IMR-90 (cell line): ENCODE measurements around the gene FOXD4L3. TPM values are rescaled to one million over a fixed set of nuclear protein-coding genes. Genes with fewer than 3 reads are reported as not detected.
"Not testable (repeated sequence)": the region's sequence is repeated elsewhere in the genome, so short reads cannot be mapped to it uniquely, and the experiment has no call there.

Experiments
- ATAC-seq: fragments of 200-7000 bp; cut with Tn5 transposase; 2 replicates; pipeline ENCODE4 v1.9.1; 2020; ENCODE audit warnings: low read depth, mild to moderate bottlenecking, moderate library complexity
- BruUV-seq: library from RNA; stranded (reverse); fragments of 400-500 nt; replicated peaks from 2 replicates; lab custom pipeline; 2021; lab: Mats Ljungman, UMichigan
- CTCF ChIA-PET: fragments of 300-600 bp; formaldehyde crosslinking; extraction: SDS; loops from one replicate; lab custom pipeline; 2021; ENCODE audit warnings: antibody characterized with exemption; lab: Yijun Ruan, JAX
- POLR2A ChIA-PET: fragments of 300-600 bp; sonication (Branson Sonifier 250); formaldehyde crosslinking; loops from one replicate; lab custom pipeline; 2022; ENCODE audit warnings: antibody characterized with exemption; ENCODE audit not compliant: unreplicated experiment; lab: Charles Lee
- DNase-seq: peaks from one replicate; pipeline ENCODE4 v3.0.0; 2013
- H2AFZ ChIP-seq: replicated peaks from 2 replicates; pipeline ENCODE3; 2013; ENCODE audit warnings: low read length, mild to moderate bottlenecking; ENCODE audit not compliant: poor library complexity
- H2AK5ac ChIP-seq: 2 replicates; pipeline ENCODE4 v1.6.1; 2013; ENCODE audit warnings: low read depth, low read length, inconsistent platforms
- H2AK9ac ChIP-seq: replicated peaks from 2 replicates; pipeline ENCODE3; 2013; ENCODE audit warnings: mild to moderate bottlenecking, low read depth, low read length, moderate library complexity; ENCODE audit not compliant: poor library complexity
- H2BK120ac ChIP-seq: 2 replicates; pipeline ENCODE4 v1.6.1; 2013; ENCODE audit warnings: low read depth, low read length, inconsistent platforms
- H2BK15ac ChIP-seq: 3 replicates; pipeline ENCODE4 v1.6.1; 2013; ENCODE audit warnings: low read depth, low read length, inconsistent platforms
- H2BK20ac ChIP-seq: 2 replicates; pipeline ENCODE4 v1.6.1; 2013; ENCODE audit warnings: low read depth, mild to moderate bottlenecking, inconsistent platforms, low read length, moderate library complexity
- H2BK5ac ChIP-seq: 2 replicates; pipeline ENCODE4 v1.6.1; 2013; ENCODE audit warnings: mild to moderate bottlenecking, low read depth, low read length, inconsistent platforms; ENCODE audit not compliant: poor library complexity, severe bottlenecking
- H3K14ac ChIP-seq: replicated peaks from 2 replicates; pipeline ENCODE4 v1.6.1; 2013; ENCODE audit warnings: low read depth, low read length, inconsistent platforms
- H3K18ac ChIP-seq: 2 replicates; pipeline ENCODE4 v1.6.1; 2013; ENCODE audit warnings: low read depth, low read length, control low read depth
- H3K23ac ChIP-seq: 2 replicates; pipeline ENCODE4 v1.6.1; 2013; ENCODE audit warnings: low read depth, low read length, inconsistent platforms
- H3K27ac ChIP-seq: 2 replicates; pipeline ENCODE4 v1.5.1; 2013; ENCODE audit warnings: mild to moderate bottlenecking, control low read depth, low read length; ENCODE audit not compliant: insufficient read depth
- H3K27me3 ChIP-seq: 2 replicates; pipeline ENCODE4 v1.6.1; 2013; ENCODE audit warnings: low read length; ENCODE audit not compliant: control insufficient read depth, insufficient read depth
- H3K36me3 ChIP-seq: 2 replicates; pipeline ENCODE4 v1.6.1; 2013; ENCODE audit warnings: low read length, mixed read lengths; ENCODE audit not compliant: control insufficient read depth, insufficient read depth
- H3K4ac ChIP-seq: 2 replicates; pipeline ENCODE4 v1.6.1; 2013; ENCODE audit warnings: low read depth, low read length, inconsistent platforms
- H3K4me1 ChIP-seq: 2 replicates; pipeline ENCODE4 v1.6.1; 2013; ENCODE audit warnings: low read length, mixed read lengths; ENCODE audit not compliant: control insufficient read depth, insufficient read depth
- H3K4me2 ChIP-seq: 2 replicates; pipeline ENCODE4 v1.6.1; 2013; ENCODE audit warnings: low read depth, mild to moderate bottlenecking, control low read depth, low read length, moderate library complexity
- H3K4me3 ChIP-seq: 2 replicates; pipeline ENCODE4 v1.5.1; 2013; ENCODE audit warnings: low read depth, mild to moderate bottlenecking, control low read depth, low read length, moderate library complexity; ENCODE audit not compliant: insufficient read depth
- H3K56ac ChIP-seq: 2 replicates; pipeline ENCODE4 v1.6.1; 2013; ENCODE audit warnings: low read length, inconsistent platforms; ENCODE audit not compliant: insufficient read depth; ENCODE audit errors: extremely low read depth
- H3K79me1 ChIP-seq, 2 experiments: 2 replicates each; pipeline ENCODE4 v1.6.1; 2013; ENCODE audit warnings: low read length in 2 of 2, inconsistent platforms in 1 of 2, low read depth in 1 of 2
- H3K9ac ChIP-seq: 2 replicates; pipeline ENCODE4 v1.6.1; 2013; ENCODE audit warnings: low read depth, low read length, control low read depth
- H3K9me1 ChIP-seq: 2 replicates; pipeline ENCODE4 v1.6.1; 2013; ENCODE audit warnings: low read length, inconsistent platforms; ENCODE audit not compliant: insufficient read depth
- H3K9me3 ChIP-seq: 2 replicates; pipeline ENCODE4 v1.6.1; 2013; ENCODE audit warnings: low read length; ENCODE audit not compliant: control insufficient read depth, insufficient read depth
- H4K20me1 ChIP-seq: 2 replicates; pipeline ENCODE4 v1.6.1; 2013; ENCODE audit warnings: low read length, inconsistent platforms; ENCODE audit not compliant: insufficient read depth
- H4K5ac ChIP-seq: 2 replicates; pipeline ENCODE4 v1.6.1; 2013; ENCODE audit warnings: mild to moderate bottlenecking, low read depth, low read length, control low read depth
- H4K8ac ChIP-seq, 2 experiments: 2 replicates each; pipeline ENCODE4 v1.6.1; 2013; ENCODE audit warnings: low read depth in 2 of 2, low read length in 2 of 2, control low read depth in 1 of 2, inconsistent platforms in 1 of 2
- H4K91ac ChIP-seq: 2 replicates; pipeline ENCODE4 v1.6.1; 2013; ENCODE audit warnings: low read depth, low read length, inconsistent platforms; ENCODE audit not compliant: insufficient read depth
- WGBS, 2 experiments: methylation state at CpG; one replicate each; pipeline versions ENCODE4 v1.1.5 to v1.1.7; 2013; ENCODE audit warnings: missing lambda C conversion rate in 2 of 2; ENCODE audit not compliant: insufficient read length in 1 of 2; ENCODE audit errors: extremely low coverage in 2 of 2; 5-methylcytosine and 5-hydroxymethylcytosine counted together
- dilution Hi-C: fragments of 300-500 bp; cut with HindIII; formaldehyde crosslinking; loops from one replicate; pipeline ENCODE4 v1.14.3; 2018; ENCODE audit warnings: low sequenced_read_pairs; ENCODE audit not compliant: unreplicated experiment
- in situ Hi-C: fragments of 300-500 bp; cut with MboI; formaldehyde crosslinking; loops from 3 replicates; pipeline ENCODE4 v1.14.3; 2019; ENCODE audit warnings: low sequenced_read_pairs, inconsistent platforms, mixed read lengths
- intact Hi-C: fragments of 100-400 bp; cut with micrococcal nuclease; formaldehyde crosslinking; loops from 2 replicates; pipeline ENCODE4 v1.10.0; 2022
- polyA plus RNA-seq, 3 experiments: library from polyadenylated mRNA; depleted of rRNA; stranded (reverse); fragments of >200 nt; gene quantifications; 2 replicates each; pipeline ENCODE4 v1.2.3, GENCODE V29; 2012; ENCODE audit warnings: low replicate concordance in 1 of 3
- total RNA-seq: library from RNA; depleted of rRNA; stranded (reverse); fragments of >200 nt; gene quantifications from 2 replicates; pipeline ENCODE4 v1.2.3, GENCODE V29; 2012

Gene FOXD4L3
- total and polyA plus RNA-seq, 2 of the 4 experiments (the other 2 are of a cell fraction) = not detected

DNA sequence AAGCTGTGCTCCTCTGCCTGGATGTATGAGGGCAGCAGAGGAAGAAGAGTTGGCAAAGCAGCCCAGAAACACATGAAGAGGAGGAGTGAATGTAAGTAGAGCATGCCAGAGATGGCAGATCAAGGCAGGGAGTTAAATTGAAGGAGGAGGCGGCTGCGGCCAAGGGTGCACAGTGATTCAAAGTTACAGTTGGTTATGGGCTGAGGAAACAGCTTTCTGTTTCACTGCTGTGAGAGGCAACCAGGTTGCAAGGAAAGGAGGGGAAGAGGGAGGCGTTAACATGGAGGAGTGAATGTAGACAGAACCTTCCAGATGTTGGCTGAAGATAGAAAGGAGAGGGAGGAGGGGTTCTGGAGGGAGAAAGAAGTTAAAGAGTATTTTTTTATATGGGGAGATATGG lies 33.3 kb downstream of the FOXD4L3 start:
- H3K14ac ChIP-seq, intact Hi-C loops, H3K56ac ChIP-seq, DNase-seq, H2AFZ ChIP-seq, H3K27me3 ChIP-seq, H4K8ac ChIP-seq, in situ Hi-C loops, H3K79me1 ChIP-seq, dilution Hi-C loops, H2BK5ac ChIP-seq, H2BK120ac ChIP-seq, H3K9me1 ChIP-seq, BruUV-seq, H3K9me3 ChIP-seq, H4K5ac ChIP-seq, H3K4me3 ChIP-seq, H3K4me1 ChIP-seq, H3K4ac ChIP-seq, H2AK9ac ChIP-seq, H2AK5ac ChIP-seq, H3K9ac ChIP-seq, POLR2A ChIA-PET, H3K23ac ChIP-seq, H3K18ac ChIP-seq, H3K27ac ChIP-seq, H4K20me1 ChIP-seq, H2BK20ac ChIP-seq, ATAC-seq, H3K36me3 ChIP-seq, CTCF ChIA-PET, H3K4me2 ChIP-seq, H2BK15ac ChIP-seq, H4K91ac ChIP-seq: not testable (repeated sequence)
- no CpG with 5 or more reads among the region's 3 CpGs for WGBS, 2 experiments

DNA sequence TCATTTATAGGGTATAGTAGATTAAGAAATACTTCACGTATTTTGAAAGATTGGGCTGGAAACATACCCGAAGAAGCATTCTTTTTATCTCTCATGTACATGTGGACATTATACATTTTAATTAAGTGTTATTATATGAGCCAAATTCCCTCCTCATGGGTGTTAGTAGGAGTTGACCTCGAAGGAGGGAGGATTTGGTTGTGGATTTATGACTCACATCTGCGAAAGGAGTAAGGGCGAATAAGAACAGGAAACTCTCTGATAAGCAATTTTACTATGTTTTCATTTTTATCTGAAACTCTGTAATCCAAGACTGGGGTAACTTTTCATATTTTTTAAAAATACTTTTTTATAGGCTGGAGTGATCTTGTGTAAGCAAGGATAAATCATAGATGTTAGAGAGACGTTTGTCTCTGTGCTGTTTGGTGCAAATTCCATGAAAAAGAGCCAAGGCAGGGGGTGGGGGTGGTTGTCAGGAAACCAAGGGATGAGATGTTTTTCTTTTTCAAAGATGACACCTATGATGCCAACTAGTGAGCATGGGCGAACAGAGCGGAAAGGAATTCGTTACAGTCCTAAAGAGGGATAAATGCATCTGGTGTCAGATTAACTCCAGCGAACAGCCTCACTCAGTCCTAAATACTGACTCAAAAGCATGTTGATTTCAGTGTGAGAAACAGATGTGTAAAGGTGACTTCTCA lies 34.1 kb downstream of the FOXD4L3 start:
- H3K27me3 ChIP-seq, H3K18ac ChIP-seq, H3K9me1 ChIP-seq, H3K4ac ChIP-seq, DNase-seq, H4K20me1 ChIP-seq, H2BK5ac ChIP-seq, H3K27ac ChIP-seq, H2BK20ac ChIP-seq, H4K5ac ChIP-seq, H2BK120ac ChIP-seq, H3K9me3 ChIP-seq, H3K23ac ChIP-seq, H2AFZ ChIP-seq, H3K4me3 ChIP-seq, H4K8ac ChIP-seq, CTCF ChIA-PET, POLR2A ChIA-PET, H3K79me1 ChIP-seq, H4K91ac ChIP-seq, H3K4me1 ChIP-seq, dilution Hi-C loops, H2AK9ac ChIP-seq, H3K9ac ChIP-seq, intact Hi-C loops, H3K56ac ChIP-seq, H3K36me3 ChIP-seq, H2AK5ac ChIP-seq, H3K4me2 ChIP-seq, H2BK15ac ChIP-seq, in situ Hi-C loops, BruUV-seq, H3K14ac ChIP-seq: not testable (repeated sequence)
- ATAC-seq = peak; percentile 70
- no CpG with 5 or more reads among the region's 10 CpGs for WGBS, 2 experiments
